G401 (cell line): Measurements from ENCODE around the gene PLEKHA5. TPM values are rescaled to one million over a fixed set of nuclear protein-coding genes. Genes with fewer than 3 reads are reported as not detected.
"Not testable (repeated sequence)": the region's sequence is repeated elsewhere in the genome, so short reads cannot be mapped to it uniquely, and the experiment has no call there.

ENCODE experiments used
- DNase-seq: peaks from one replicate; pipeline ENCODE4 v3.0.0-alpha.2; 2015; ENCODE audit warnings: low spot score
- in situ Hi-C: cut with HindIII; loops from 2 replicates; pipeline ENCODE4 v1.10.0; 2016; ENCODE audit warnings: low sequenced_read_pairs, mixed read lengths
- total RNA-seq: library from RNA; depleted of rRNA; stranded (reverse); fragments of >200 nt; shearing (Covaris generic); gene quantifications from 2 replicates; pipeline ENCODE4 v1.2.3, GENCODE V29; 2014

Gene PLEKHA5
- total RNA-seq, 1 experiment from 2014 or later = 14.7 TPM

DNA sequence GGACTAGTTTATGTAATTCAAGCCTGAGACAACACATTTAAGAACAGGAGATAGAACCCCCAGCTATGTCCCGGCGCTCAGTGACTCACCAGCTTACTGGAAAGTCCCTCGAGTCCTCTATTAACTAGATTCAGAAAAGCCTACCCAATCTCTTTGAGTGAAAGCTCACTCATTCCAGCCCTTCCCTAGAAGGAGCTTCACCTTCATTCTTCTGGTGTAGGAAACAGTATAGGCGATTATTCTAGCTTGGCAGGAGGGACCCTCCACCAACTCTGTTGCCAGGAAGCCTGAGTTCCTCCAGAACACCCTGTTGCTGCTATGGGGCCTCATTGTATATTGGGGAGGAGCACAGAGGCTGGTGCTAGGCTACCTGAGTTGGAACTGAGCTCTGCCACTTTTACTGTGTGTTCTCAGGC, 252.6 kb downstream of the PLEKHA5 start:
- DNase-seq = no peak
- in situ Hi-C loops = no loop called here

GRCh38 chr12:19382563-19382962, 253.0 kb downstream of the PLEKHA5 start:
- in situ Hi-C loops = no loop called here
- no peak for DNase-seq

DNA sequence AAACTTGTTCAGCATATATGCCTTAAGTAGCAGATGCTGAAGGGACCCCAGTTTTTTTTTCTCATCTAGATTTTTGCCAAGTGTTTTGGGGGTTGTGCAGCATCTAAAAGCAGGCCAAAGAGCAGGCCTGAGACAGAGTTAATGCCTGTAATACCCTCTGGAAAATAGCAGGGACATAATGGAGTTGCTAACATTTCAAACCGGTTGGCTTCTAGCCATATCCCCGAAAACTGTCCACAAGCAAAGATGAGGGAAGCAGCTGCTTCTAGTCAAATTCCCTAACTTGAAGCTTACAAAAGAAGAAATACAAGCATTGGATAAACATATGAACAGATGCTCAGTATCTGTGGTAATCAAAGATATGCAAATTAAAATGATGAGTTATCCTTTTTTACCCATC, 257.6 kb downstream of the PLEKHA5 start:
- no peak for DNase-seq
- in situ Hi-C loops = no loop called here

GRCh38 chr12:19388131-19388549, 258.6 kb downstream of the PLEKHA5 start:
- no peak for DNase-seq
- in situ Hi-C loops = no loop called here

DNA sequence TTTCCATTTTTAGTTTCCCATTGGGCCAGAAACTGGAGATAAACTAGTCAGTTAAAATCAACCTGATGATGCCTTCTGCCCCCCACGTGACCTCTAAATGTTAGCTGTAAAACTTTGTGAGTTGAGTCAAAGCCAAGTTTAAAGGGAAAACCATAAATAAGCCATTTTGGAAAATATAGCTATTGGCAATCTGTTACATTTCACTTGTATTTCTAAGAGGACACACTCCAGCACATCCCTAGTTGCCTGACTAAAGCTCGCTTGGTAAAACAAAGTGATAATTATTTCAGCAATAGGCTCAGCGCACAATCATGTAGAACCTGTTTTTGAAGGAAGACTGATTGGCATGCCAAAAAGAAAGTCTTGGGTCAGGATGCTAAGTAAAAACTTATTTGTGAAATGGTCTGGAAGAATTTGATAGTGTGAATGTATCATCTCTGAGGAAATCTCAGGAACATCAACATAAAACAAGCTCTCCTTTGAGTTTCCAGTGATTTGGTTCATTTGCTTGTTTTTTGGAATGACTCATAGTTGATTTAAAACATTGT, 260.6 kb downstream of the PLEKHA5 start:
- in situ Hi-C loops = no loop called here
- no peak for DNase-seq

DNA sequence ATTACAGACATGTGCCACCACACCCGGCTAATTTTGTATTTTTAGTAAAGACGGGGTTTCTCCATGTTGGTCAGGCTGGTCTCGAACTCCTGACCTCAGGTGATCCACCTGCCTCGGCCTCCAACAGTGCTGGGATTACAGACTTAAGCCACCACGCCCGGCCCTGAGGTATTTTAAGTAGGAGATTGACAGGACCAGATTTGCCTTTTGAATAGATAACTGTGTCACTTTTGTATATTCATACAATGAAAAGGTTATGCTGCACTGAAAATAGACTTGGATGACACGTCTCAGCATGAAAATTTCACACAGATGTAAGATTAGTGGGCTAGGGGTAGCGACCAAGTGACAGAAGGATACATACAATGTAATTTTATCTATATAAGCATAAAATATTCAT, 263.1 kb downstream of the PLEKHA5 start:
- in situ Hi-C loops, DNase-seq: not testable (repeated sequence)

DNA sequence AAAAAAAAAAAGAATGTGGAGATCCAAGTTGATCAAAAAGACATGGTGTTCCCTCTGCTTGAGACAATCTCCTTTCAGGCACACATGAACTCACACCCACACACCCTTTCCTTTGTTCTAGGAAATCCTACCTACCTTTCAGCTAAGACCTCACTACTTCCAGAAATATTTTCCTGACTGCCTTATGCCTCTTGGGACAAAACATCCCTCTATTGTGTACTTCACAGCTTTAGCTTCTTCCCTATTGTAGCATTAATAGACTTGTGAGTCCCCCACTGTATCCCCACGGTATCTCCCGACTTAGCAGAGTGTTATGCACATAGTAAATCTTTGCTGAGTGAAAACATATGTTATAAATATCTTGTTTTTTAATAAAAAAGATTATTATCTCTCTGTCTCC, 264.9 kb downstream of the PLEKHA5 start:
- DNase-seq = no peak
- in situ Hi-C loops = no loop called here

DNA sequence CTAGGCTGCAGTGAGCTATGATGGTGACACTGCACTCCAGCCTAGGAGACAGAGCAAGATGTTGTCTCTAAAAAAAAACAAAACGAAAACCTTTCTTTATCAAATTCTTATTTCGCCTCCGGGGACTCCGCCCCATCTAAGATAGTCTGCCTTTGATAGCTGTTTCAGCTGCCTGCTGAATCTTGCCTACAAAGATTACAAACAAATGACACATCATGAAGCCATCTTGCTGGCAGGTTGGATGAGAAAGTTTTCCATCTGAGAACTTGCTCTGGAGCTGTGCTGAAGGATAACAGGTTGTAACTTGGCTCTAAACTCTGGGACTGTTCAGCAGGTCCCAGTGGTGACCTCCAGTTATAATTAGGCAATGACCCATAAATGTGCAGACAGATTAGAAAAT, 268.0 kb downstream of the PLEKHA5 start:
- in situ Hi-C loops = no loop called here
- DNase-seq = no peak

DNA sequence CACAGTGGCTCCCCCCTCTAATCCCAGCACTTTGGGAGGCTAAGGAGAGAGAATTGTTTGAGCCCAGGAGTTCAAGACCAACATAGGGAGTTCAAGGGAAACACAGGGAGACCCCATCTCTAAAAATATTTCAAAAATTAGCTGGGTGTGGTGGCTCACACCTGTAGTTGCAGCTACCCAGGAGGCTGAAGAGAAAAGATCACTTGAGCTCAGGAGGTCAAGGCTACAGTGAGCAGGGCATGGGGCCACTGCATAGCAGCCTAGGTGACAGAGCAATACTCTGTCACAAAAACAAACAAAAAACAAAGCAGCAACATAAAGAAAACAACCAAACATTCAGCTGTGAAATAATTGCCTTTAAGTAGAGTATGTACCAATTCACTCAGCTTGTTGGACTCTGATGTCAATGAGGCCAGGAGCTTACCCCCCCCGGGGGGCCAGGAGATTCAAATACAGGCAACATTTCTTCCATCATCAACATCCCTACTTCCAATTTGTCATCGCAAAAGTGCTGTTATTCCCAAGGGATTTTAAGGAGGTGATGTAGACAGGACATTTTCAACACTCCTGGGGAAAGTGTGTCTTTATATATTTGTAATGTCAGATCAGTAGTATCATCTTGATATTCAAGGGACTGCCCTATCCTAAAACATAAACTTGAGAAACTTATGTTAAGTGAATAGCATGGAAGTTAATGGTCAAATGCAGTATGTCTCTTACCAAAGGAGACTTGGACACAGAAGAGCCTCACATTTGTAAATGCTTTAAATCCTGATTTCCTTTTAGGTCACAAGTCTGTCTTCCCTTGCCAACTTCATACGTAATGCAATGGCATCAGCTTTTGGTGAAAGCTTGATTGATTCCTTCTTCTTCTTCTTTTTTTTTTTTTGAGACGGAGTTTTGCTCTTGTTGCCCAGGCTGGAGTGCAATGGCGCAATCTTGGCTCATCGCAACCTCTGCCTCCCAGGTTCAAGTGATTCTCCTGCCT, 269.1 kb downstream of the PLEKHA5 start:
- DNase-seq = no peak
- in situ Hi-C loops = no loop called here

GRCh38 chr12:19400649-19401285, 271.2 kb downstream of the PLEKHA5 start:
- DNase-seq, in situ Hi-C loops: not testable (repeated sequence)

DNA sequence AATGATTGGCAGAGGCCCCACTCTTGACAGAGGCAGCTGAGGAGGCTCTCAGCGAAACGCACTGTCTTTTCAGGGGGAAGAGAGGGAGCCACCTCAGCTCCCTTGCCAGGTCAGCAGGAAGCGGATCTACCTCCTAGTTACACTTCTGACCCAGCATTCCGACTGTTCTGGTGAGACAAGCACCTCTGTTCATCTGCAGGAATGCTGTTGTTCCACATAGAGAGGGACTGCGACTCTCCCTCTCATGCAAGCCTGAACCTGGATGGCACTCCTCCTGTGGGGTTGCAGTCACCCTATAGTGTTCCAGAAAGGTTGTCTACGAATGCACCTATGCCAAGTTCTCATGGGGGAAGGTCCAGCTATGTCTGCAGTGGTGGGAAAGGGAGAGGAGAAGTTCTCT, 272.7 kb downstream of the PLEKHA5 start:
- no peak for DNase-seq
- in situ Hi-C loops = no loop called here

GRCh38 chr12:19402743-19403431, 273.4 kb downstream of the PLEKHA5 start:
- DNase-seq = no peak
- in situ Hi-C loops = no loop called here

- in situ Hi-C loops = no loop called here
- DNase-seq = no peak
Observed at GRCh38 chr12:19404242-19404880, 274.8 kb downstream of the PLEKHA5 start.

- in situ Hi-C loops = no loop called here
- no peak for DNase-seq
Observed at GRCh38 chr12:19409376-19409775, 279.8 kb downstream of the PLEKHA5 start.

GRCh38 chr12:19410211-19410610, 280.7 kb downstream of the PLEKHA5 start:
- in situ Hi-C loops = no loop called here
- peak; percentile 8 for DNase-seq

GRCh38 chr12:19410629-19411185, 281.2 kb downstream of the PLEKHA5 start:
- no peak for DNase-seq
- in situ Hi-C loops = no loop called here

- DNase-seq = no peak
- in situ Hi-C loops = no loop called here
Observed at GRCh38 chr12:19411234-19412204, 282.0 kb downstream of the PLEKHA5 start.

DNA sequence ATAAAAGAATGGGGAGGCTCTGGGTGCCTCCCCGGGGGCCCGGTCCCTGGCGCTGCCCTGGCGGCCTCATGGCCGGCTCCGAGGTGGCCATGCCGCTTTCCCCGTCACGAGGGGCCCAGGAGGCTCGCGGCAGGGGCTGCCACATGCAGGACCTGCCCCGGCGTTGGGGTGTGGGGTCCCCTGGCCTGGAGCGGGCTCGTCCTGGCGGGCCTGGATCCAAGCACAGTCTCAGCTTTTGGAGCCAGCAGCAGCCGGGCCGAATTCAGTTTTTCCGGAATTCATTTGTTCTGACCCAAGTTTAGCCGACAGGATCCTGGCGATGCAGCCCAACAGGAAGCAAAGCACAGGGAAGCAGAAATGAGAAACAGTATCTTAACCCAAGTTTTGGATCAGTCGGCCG, 283.3 kb downstream of the PLEKHA5 start:
- in situ Hi-C loops = no loop called here
- no peak for DNase-seq
